SK-N-SH (cell line): ENCODE measurements around the gene GJA5. TPM values are rescaled to one million over a fixed set of nuclear protein-coding genes. Genes with fewer than 3 reads are reported as not detected.

Experiments
- CTCF ChIA-PET: fragments of 300-600, 350-600 bp; formaldehyde crosslinking; extraction: SDS; loops from one replicate; lab custom pipeline; 2021; lab: Yijun Ruan, JAX
- POLR2A ChIA-PET: fragments of 350-600 bp; sonication (Branson Sonifier 250); formaldehyde crosslinking; extraction: SDS; loops from one replicate; lab custom pipeline; 2020; ENCODE audit warnings: antibody characterized with exemption, inconsistent platforms; lab: Yijun Ruan, JAX
- DNase-seq: peaks from one replicate; pipeline ENCODE4 v3.0.0; 2012
- H2AFZ ChIP-seq: fragments of 200-600 bp; sonication (generic); 2 replicates; pipeline ENCODE4 v1.8.1; 2016; ENCODE audit warnings: antibody characterized with exemption, mild to moderate bottlenecking, low read depth
- H3F3A ChIP-seq: fragments of 200-600 bp; sonication (generic); replicated peaks from 2 replicates; pipeline ENCODE3; 2016; ENCODE audit warnings: antibody characterized with exemption, mild to moderate bottlenecking; ENCODE audit not compliant: insufficient read depth
- H3K27ac ChIP-seq, 2 experiments: fragments of 200-500 bp in 1 of 2; fragments of 200-600 bp in 1 of 2; sonication (Bioruptor generic) in 1 of 2; sonication (generic), shearing (Covaris generic) in 1 of 2; 2 replicates each; pipeline versions ENCODE4 v1.5.1 to v1.6.1; 2014 to 2016; ENCODE audit warnings: low read depth in 2 of 2, inconsistent platforms in 1 of 2, low read length in 1 of 2, mild to moderate bottlenecking in 1 of 2, mixed read lengths in 1 of 2
- H3K27me3 ChIP-seq: fragments of 200-600 bp; sonication (generic), shearing (Covaris generic); 2 replicates; pipeline ENCODE4 v1.6.1; 2016; ENCODE audit warnings: mixed run types; ENCODE audit not compliant: insufficient read depth
- H3K36me3 ChIP-seq, 2 experiments: fragments of 200-500 bp in 1 of 2; fragments of 200-600 bp in 1 of 2; sonication (Bioruptor generic) in 1 of 2; sonication (generic) in 1 of 2; replicated peaks in 1 of 2; 2 replicates each; pipeline versions ENCODE3 to v1.5.1; 2014 to 2016; ENCODE audit warnings: low read length in 1 of 2, mild to moderate bottlenecking in 1 of 2; ENCODE audit not compliant: insufficient read depth in 2 of 2, control insufficient read depth in 1 of 2
- H3K4me1 ChIP-seq, 2 experiments: fragments of 200-500 bp in 1 of 2; fragments of 200-600 bp in 1 of 2; sonication (Bioruptor generic) in 1 of 2; sonication (generic), shearing (Covaris generic) in 1 of 2; 2 replicates each; pipeline versions ENCODE4 v1.5.1 to v1.6.1; 2014 to 2016; ENCODE audit warnings: low read depth in 1 of 2, low read length in 1 of 2, mixed run types in 1 of 2; ENCODE audit not compliant: insufficient read depth in 2 of 2, control insufficient read depth in 1 of 2
- H3K4me2 ChIP-seq: fragments of 200-600 bp; sonication (generic), shearing (Covaris generic); 2 replicates; pipeline ENCODE4 v1.6.1; 2017; ENCODE audit warnings: mixed run types
- H3K4me3 ChIP-seq, 2 experiments: fragments of 200-500 bp in 1 of 2; fragments of 200-600 bp in 1 of 2; sonication (Bioruptor generic) in 1 of 2; sonication (generic), shearing (Covaris generic) in 1 of 2; 2 replicates each; pipeline versions ENCODE4 v1.5.1 to v1.8.1; 2014 to 2016; ENCODE audit warnings: low read depth in 2 of 2, inconsistent platforms in 1 of 2, low read length in 1 of 2, mild to moderate bottlenecking in 1 of 2, mixed read lengths in 1 of 2, moderate library complexity in 1 of 2
- H3K79me2 ChIP-seq: fragments of 200-600 bp; sonication (generic); 2 replicates; pipeline ENCODE4 v1.8.1; 2017; ENCODE audit warnings: mild to moderate bottlenecking; ENCODE audit not compliant: insufficient read depth
- H3K9ac ChIP-seq: fragments of 200-600 bp; sonication (generic); 2 replicates; pipeline ENCODE4 v1.6.1; 2017; ENCODE audit warnings: mixed run types
- H3K9me2 ChIP-seq: fragments of 200-600 bp; sonication (generic); 2 replicates; pipeline ENCODE4 v1.6.1; 2017; ENCODE audit warnings: mixed run types
- H3K9me3 ChIP-seq: fragments of 200-600 bp; sonication (generic); 2 replicates; pipeline ENCODE4 v1.6.1; 2017; ENCODE audit warnings: mixed run types, mild to moderate bottlenecking, moderate library complexity
- H4K20me1 ChIP-seq: fragments of 200-600 bp; sonication (generic); 2 replicates; pipeline ENCODE4 v1.6.1; 2017; ENCODE audit warnings: mild to moderate bottlenecking, mixed run types; ENCODE audit not compliant: insufficient read depth
- EP300 ChIP-seq, 2 experiments: IDR thresholded peaks; 2 replicates each; pipeline versions ENCODE4 v1.4.0 to v1.6.1; 2012; ENCODE audit warnings: borderline replicate concordance in 1 of 2, low read depth in 1 of 2, low read length in 1 of 2
- EZH2phosphoT487 ChIP-seq: fragments of 200-600 bp; sonication (generic); IDR thresholded peaks from 2 replicates; pipeline ENCODE4 v1.6.1; 2017; ENCODE audit warnings: low read depth, mixed run types, mild to moderate bottlenecking, antibody characterized with exemption, moderate library complexity, borderline replicate concordance
- GATA2 ChIP-seq: sonication (generic); formaldehyde crosslinking; IDR thresholded peaks from 2 replicates; pipeline ENCODE4 v1.5.0; 2020; ENCODE audit warnings: mild to moderate bottlenecking, missing genetic modification reagents
- MEF2A ChIP-seq: IDR thresholded peaks from 2 replicates; pipeline ENCODE4 v1.4.0; 2012; ENCODE audit warnings: low read depth, borderline replicate concordance
- MXI1 ChIP-seq: IDR thresholded peaks from 2 replicates; pipeline ENCODE4 v1.6.1; 2012; ENCODE audit warnings: mild to moderate bottlenecking, low read depth, low read length, improper control_type of control experiment
- TEAD4 ChIP-seq: IDR thresholded peaks from 2 replicates; pipeline ENCODE4 v1.4.0; 2012; ENCODE audit warnings: mild to moderate bottlenecking, borderline replicate concordance; ENCODE audit not compliant: insufficient read depth
- ZBTB33 ChIP-seq: IDR thresholded peaks from 2 replicates; pipeline ENCODE4 v1.4.0; 2012; ENCODE audit warnings: low read depth, borderline replicate concordance
- WGBS: methylation state at CpG from one replicate; pipeline ENCODE4 v1.1.6; 2017; ENCODE audit warnings: low lambda C conversion rate; 5-methylcytosine and 5-hydroxymethylcytosine counted together
- polyA plus RNA-seq, 3 experiments: library from polyadenylated mRNA; depleted of rRNA; stranded (reverse); fragments of >200 nt; gene quantifications; 2 replicates each; pipeline ENCODE4 v1.2.3, GENCODE V29; 2012

The GJA5 gene
- polyA plus RNA-seq, 1 of the 3 experiments (the other 2 are of a cell fraction): not detected

DNA sequence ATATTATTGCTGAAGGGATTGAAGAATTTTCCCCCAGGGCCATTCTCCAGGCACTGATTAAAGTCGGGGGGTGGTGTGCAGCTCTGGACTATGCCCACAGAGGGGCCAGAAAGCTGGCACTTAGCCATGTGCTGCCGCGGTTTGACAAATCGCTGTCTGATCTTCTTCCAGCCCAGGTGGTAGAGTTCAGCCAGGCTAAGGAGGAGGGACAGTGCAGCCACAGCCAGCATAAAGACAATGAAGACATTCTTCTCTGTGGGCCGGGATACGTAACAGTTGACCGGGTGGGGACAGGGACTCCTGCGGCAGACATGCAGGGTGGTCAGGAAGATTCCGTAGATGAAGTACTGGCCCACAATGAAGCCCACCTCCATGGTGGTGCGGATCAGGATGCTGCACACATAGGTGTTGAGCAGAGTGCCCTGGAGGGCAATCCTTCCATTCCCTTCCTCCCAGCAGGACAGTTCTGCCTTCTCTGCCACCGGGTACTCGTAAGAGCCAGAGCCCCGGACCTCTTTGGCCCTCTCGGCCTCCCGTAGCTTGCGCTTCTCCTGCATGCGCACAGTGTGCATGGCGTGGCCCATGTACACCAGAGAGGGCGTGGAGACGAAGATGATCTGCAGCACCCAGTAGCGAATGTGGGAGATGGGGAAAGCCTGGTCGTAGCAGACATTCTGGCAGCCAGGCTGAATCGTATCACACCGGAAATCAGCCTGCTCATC is 1.9 kb downstream of the GJA5 start:
- CTCF ChIA-PET: no interaction called here
- Histone ChIP-seq H3K4me1 (peaks cover 0 to 6% of the 10 kb centered on the region in 2 experiments; a peak in 1 of 4 replicates), H3K27ac (no peak overlapping the region), H3K9ac (no peak overlapping the region), H3K79me2 (no peaks in the 10 kb centered on the region), H3K36me3 (no peaks in the 10 kb centered on the region), H3K27me3 (no peaks in the 10 kb centered on the region; the same call in 1 of the 2 replicates), H3K4me2 (no peak overlapping the region; the same call in 1 of the 2 replicates), H4K20me1 (no peaks in the 10 kb centered on the region), H3K4me3 (no peak overlapping the region; a peak in 1 of 4 replicates), H3F3A (no peaks in the 10 kb centered on the region), H3K9me2 (no peaks in the 10 kb centered on the region), H3K9me3 (no peaks in the 10 kb centered on the region), H2AFZ (no peak overlapping the region)
- POLR2A ChIA-PET: no interaction called here
- DNase-seq: peak; percentile 17
- 38% methylated on average over 20 of the region's 24 CpGs for WGBS
- TF ChIP-seq MEF2A (no peak), MXI1 (no peak), GATA2 (CRISPR knock-in tag) (no peak), EZH2phosphoT487 (no peak), EP300 (IDR thresholded peaks at IDR 0.05; ENCODE audit: borderline replicate concordance in 1 of 2, low read depth in 1 of 2, low read length in 1 of 2) (no peak)

DNA sequence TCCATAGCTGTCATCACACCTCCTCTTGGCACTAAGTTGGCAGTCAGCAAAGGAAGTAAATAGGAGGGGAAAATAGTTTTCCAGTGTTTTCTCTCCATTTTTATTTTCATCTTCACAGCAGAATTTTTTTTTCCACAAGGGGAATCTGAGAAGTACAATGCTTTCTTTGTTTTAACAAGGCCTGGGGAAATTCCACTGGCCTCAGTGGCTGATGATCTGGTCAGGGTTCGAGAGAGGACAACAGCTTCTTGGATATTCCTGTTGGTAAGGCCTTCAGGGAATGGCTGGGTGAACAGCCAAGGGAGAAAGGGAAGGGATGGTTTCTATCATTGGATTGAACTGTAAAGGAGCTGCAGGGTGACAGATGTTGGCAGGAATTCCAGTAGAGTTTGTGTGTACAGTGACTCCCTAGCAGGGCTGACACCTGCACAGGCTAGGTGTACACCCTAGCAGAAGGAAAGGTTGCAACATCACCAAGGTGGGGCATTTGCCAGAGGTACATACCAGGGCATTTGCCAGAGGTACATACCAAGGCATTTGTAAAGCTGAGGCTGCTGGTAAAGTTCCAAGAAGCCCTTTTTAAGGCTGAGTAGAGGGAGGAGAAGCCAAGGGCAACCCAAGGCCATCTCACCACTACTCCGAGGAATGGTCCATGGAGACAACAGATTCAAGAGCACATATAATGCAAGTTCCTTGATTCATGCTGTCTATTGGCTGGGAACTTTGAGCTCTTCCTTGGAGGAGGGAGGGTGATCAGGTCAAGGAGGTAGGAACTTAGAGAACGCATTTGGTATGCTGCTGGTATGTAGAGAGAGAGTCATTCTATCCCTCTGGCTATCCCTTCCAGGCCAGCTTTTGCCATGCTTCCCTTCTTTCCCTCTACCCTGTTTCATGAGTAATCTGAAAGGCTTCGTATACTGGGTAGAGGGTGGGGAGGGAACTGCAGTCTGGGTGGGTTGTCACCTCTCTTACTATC is 3.1 kb downstream of the GJA5 start:
- WGBS: 24% methylated on average over 4 of the region's 4 CpGs
- H3K9ac ChIP-seq: no peak overlapping the region
- no peaks in the 10 kb centered on the region for H3K9me3 ChIP-seq
- H3K4me1 ChIP-seq: peaks cover 0 to 6% of the 10 kb centered on the region in 2 experiments; a peak in 1 of 4 replicates
- no peaks in the 10 kb centered on the region for H3K79me2 ChIP-seq
- H3K4me2 ChIP-seq: no peak overlapping the region
- no peaks in the 10 kb centered on the region for H3K36me3 ChIP-seq
- H3K27ac ChIP-seq: no peak overlapping the region
- H2AFZ ChIP-seq: no peak overlapping the region
- H3K27me3 ChIP-seq: peaks cover 10% of the 10 kb centered on the region; the same call in 1 of the 2 replicates
- H3F3A ChIP-seq: no peaks in the 10 kb centered on the region
- TF ChIP-seq GATA2 (CRISPR knock-in tag) (no peak), TEAD4 (no peak), ZBTB33 (no peak)
- H3K4me3 ChIP-seq: no peak overlapping the region
- no peaks in the 10 kb centered on the region for H4K20me1 ChIP-seq
- ChIA-PET CTCF (no interaction called here), POLR2A (no interaction called here)
- H3K9me2 ChIP-seq: no peaks in the 10 kb centered on the region
- DNase-seq: no peak
